Esophagus squamous epithelium (tissue), 4 donors: ENCODE results near the gene CARMIL3.
"Not testable (repeated sequence)": the region's sequence is repeated elsewhere in the genome, so short reads cannot be mapped to it uniquely, and the experiment has no call there.

Source experiments
- POLR2A ChIP-seq, 4 donors: fragments of 450-650 bp; IDR thresholded peaks; one replicate each; pipeline ENCODE4 v1.6.1; 2017; ENCODE audit warnings: antibody characterized with exemption in 4 of 4, mild to moderate bottlenecking in 4 of 4, moderate library complexity in 3 of 4
- TF ChIP-seq, protein P1 (sequence below), 6 experiments: fragments of 450-650 bp in 4 of 6; fragments of 200-600 bp in 2 of 6; sonication (generic) in 2 of 6; IDR thresholded peaks; one replicate each; pipeline ENCODE4 v1.5.1; 2016 to 2019; ENCODE audit warnings: antibody characterized with exemption in 6 of 6, mild to moderate bottlenecking in 4 of 6, moderate library complexity in 4 of 6

GRCh38 chr14:24049002-24049401, 2.8 kb upstream of the CARMIL3 start:
- TF ChIP-seq POLR2A (IDR thresholded peaks at IDR 0.05) = not testable (repeated sequence)
- TF ChIP-seq, protein P1, sequence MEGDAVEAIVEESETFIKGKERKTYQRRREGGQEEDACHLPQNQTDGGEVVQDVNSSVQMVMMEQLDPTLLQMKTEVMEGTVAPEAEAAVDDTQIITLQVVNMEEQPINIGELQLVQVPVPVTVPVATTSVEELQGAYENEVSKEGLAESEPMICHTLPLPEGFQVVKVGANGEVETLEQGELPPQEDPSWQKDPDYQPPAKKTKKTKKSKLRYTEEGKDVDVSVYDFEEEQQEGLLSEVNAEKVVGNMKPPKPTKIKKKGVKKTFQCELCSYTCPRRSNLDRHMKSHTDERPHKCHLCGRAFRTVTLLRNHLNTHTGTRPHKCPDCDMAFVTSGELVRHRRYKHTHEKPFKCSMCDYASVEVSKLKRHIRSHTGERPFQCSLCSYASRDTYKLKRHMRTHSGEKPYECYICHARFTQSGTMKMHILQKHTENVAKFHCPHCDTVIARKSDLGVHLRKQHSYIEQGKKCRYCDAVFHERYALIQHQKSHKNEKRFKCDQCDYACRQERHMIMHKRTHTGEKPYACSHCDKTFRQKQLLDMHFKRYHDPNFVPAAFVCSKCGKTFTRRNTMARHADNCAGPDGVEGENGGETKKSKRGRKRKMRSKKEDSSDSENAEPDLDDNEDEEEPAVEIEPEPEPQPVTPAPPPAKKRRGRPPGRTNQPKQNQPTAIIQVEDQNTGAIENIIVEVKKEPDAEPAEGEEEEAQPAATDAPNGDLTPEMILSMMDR (IDR thresholded peaks at IDR 0.05) = not testable (repeated sequence)
